ENCODE results near the gene MYL7. TPM values are rescaled to one million over a fixed set of nuclear protein-coding genes. Genes with fewer than 3 reads are reported as not detected.

Gene MYL7
- total and polyA plus RNA-seq, 2 donors, result 1.9 to 2.7 TPM

DNA sequence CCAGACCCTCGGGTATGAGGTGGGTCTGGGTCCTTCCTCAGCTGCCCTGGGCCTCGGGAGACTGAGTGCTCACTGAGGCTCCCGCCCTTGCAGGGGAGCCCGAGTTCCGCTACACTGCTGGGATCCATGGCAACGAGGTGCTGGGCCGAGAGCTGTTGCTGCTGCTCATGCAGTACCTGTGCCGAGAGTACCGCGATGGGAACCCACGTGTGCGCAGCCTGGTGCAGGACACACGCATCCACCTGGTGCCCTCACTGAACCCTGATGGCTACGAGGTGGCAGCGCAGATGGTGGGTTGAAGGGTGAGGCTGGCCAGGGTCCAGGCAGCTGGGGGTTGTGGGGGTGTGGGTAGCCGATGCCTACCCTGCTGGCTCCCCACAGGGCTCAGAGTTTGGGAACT, 29.4 kb downstream of the MYL7 start:
- H3K27ac ChIP-seq (ENCODE audit: low read depth), result no peak overlapping the region
- H3K4me3 ChIP-seq (ENCODE audit: low read depth, low read length), result no peak overlapping the region
- no peaks in the 10 kb centered on the region for H3K36me3 ChIP-seq (ENCODE audit: insufficient read depth)
- H3K4me1 ChIP-seq (ENCODE audit: insufficient read depth), result no peaks in the 10 kb centered on the region
- no peak for DNase-seq (ENCODE audit: extremely low spot score)
- WGBS, result 84% methylated on average over 16 of the region's 16 CpGs

DNA sequence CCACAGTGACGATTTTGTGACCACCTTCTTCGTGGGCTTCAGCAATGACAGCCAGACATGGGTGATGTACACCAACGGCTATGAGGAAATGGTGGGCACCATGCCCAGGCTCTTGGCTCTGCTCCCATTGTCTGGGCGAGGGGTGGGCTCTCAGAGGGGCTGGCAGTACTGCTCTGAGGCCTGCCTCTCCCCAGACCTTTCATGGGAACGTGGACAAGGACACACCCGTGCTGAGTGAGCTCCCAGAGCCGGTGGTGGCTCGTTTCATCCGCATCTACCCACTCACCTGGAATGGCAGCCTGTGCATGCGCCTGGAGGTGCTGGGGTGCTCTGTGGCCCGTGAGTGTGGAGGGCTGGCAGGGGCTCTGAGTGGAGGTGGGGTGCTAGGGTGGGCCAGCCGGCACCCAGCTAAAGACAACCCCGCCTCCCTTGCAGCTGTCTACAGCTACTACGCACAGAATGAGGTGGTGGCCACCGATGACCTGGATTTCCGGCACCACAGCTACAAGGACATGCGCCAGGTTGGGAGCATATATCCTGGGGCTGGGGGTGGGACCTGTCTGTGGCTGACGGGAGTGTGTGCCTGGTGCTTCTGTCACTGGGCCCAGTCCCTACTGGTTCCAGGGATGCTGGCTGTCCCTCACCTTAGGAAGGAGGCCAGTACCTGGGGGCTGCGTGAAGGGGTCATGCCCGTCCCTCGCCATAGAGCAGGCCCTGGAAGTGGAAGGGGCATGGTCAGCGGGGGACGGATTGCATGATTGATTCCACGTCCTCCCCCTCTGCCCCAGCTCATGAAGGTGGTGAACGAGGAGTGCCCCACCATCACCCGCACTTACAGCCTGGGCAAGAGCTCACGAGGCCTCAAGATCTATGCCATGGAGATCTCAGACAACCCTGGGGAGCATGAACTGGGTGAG, 30.2 kb downstream of the MYL7 start:
- Histone ChIP-seq H3K4me3 (ENCODE audit: low read depth, low read length) (no peak overlapping the region), H3K27ac (ENCODE audit: low read depth) (no peak overlapping the region), H3K4me1 (ENCODE audit: insufficient read depth) (no peaks in the 10 kb centered on the region), H3K36me3 (ENCODE audit: insufficient read depth) (no peaks in the 10 kb centered on the region)
- DNase-seq (ENCODE audit: extremely low spot score), result no peak
- WGBS, result 74% methylated on average over 27 of the region's 27 CpGs

DNA sequence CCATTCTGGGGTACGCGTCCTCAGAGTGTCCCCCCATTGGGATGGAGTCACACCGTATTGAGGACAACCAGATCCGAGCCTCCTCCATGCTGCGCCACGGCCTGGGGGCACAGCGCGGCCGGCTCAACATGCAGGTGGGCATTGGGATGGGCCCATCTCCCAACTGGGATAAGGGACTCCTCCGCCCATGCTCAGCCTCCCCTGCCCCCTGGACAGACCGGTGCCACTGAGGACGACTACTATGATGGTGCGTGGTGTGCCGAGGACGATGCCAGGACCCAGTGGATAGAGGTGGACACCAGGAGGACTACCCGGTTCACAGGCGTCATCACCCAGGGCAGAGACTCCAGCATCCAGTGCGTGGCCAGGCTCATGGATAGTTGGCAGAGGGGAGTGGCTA, 31.1 kb downstream of the MYL7 start:
- H3K4me1 ChIP-seq (ENCODE audit: insufficient read depth), result no peaks in the 10 kb centered on the region
- H3K36me3 ChIP-seq (ENCODE audit: insufficient read depth), result no peaks in the 10 kb centered on the region
- no peak overlapping the region for H3K4me3 ChIP-seq (ENCODE audit: low read depth, low read length)
- no peak overlapping the region for H3K27ac ChIP-seq (ENCODE audit: low read depth)
- WGBS, result 94% methylated on average over 18 of the region's 18 CpGs
- no peak for DNase-seq (ENCODE audit: extremely low spot score)

DNA sequence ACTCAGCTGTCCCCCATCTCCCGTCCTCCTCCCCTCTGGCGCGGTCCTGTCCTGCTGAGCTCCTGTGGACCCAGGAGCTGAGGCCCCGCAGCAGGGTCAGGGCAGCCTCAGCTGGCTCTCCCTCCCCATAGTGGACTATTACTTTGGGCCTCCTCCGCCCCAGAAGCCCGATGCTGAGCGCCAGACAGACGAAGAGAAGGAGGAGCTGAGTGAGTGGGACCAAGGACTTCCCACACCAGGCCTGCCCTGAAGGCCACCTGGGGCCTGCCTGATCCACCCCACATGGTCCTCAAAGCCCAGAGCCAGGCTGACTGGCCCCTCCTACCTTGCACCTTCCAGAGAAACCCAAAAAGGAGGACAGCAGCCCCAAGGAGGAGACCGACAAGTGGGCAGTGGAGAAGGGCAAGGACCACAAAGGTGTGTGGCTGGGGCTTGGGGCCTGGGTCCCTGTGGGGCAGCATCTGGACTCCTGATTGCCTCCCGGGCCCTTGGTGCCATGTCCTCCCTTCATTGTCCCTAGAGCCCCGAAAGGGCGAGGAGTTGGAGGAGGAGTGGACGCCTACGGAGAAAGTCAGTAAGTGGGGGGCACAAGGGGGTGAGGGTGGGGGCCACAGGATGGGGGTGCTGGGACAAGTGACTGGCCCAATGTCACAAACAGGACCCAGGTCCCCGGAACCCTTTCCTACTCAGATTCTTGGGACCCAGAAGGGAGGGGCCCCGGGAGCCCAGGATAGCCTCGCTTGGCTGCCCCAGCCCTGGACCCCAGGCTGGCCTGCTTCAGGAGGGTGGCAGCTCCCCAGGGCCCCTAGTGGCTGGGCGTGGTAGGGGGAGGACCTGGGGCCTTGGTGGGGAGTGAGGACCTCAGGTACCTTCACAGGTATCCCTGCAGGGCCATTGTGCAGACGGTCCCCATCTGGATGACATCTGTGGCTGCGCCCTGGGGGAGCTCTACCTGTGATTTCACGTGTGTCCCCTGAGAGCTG, 32.1 kb downstream of the MYL7 start:
- Histone ChIP-seq H3K27ac (ENCODE audit: low read depth) (no peak overlapping the region), H3K4me1 (ENCODE audit: insufficient read depth) (no peaks in the 10 kb centered on the region), H3K4me3 (ENCODE audit: low read depth, low read length) (no peak overlapping the region), H3K36me3 (ENCODE audit: insufficient read depth) (no peaks in the 10 kb centered on the region)
- no peak for DNase-seq (ENCODE audit: extremely low spot score)
- 86% methylated on average over 21 of the region's 21 CpGs for WGBS

DNA sequence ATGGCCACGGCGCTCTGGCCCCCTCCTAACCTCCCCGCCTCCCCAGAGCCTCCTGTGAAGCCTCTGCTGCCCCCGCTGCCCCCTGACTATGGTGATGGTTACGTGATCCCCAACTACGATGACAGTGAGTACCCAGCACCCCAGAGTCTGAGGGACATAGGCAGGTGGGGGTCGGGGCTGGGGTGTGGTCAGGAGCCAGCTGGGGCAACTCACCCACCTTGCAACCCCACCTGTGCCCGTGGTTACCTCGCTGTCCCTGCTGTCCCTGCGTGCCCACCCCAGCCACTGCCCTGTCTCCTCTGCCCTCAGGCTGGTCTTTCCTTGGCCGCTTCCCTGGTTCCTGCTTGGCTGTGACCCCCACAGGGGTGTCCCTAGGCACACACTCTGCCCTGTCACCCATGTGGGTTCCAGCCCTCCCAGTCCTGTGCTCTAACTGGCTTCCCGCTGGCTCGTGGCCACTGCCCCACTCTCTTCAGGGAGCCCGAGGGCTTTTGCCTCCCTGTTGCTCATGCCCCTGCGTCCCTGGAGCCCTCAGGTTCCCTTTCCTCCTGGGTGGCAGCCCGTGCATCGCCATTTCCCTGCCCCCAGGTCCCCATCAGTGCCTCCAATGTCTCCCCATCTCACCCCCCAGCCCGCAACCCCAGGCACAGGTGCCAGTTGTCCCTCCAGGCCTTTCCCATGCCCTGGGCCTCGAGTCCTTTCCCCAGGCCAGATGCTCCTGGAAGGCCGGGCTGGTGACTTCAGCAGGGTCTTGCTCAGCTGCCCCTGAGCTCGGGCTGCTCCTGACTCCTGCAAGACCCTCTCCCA, 33.0 kb downstream of the MYL7 start:
- DNase-seq (ENCODE audit: extremely low spot score), result no peak
- Histone ChIP-seq H3K4me3 (ENCODE audit: low read depth, low read length) (no peak overlapping the region), H3K36me3 (ENCODE audit: insufficient read depth) (no peaks in the 10 kb centered on the region), H3K27ac (ENCODE audit: low read depth) (no peak overlapping the region), H3K4me1 (ENCODE audit: insufficient read depth) (no peaks in the 10 kb centered on the region)
- WGBS, result 88% methylated on average over 21 of the region's 21 CpGs

DNA sequence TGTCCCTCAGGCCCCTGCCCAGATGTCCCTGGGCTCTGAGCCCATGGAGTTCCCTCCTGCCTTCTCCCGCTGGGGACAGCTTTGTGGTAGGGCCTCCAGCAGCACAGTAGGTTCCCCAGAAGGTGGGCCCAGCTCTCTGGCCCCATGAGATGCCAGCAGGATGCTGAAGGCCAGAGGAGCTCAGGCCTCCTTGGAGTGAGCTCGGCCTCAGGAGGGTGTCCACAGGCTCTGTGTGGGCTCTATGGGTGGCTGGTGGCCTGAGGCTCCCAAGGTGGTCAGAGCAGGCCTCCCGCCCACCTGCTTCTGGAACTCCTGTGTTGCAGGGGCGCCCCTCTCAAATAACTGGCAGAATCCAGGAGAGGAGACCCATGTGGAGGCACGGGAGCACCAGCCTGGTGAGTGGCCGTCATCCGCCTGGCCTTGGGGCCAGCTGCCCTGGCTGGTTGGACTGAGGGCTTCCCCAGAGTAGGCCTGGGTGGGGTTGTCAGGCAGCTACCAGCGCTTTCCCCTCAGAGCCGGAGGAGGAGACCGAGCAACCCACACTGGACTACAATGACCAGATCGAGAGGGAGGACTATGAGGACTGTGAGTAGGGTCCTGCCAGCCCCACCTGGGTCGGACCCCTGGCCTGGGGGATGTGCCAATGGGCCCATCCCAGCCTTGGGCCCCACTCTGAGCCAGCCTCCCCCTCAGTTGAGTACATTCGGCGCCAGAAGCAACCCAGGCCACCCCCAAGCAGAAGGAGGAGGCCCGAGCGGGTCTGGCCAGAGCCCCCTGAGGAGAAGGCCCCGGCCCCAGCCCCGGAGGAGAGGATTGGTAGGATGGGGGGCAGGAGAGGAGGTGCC, 33.8 kb downstream of the MYL7 start:
- DNase-seq (ENCODE audit: extremely low spot score), result no peak
- no peak overlapping the region for H3K4me3 ChIP-seq (ENCODE audit: low read depth, low read length)
- no peak overlapping the region for H3K27ac ChIP-seq (ENCODE audit: low read depth)
- H3K36me3 ChIP-seq (ENCODE audit: insufficient read depth), result no peaks in the 10 kb centered on the region
- 89% methylated on average over 18 of the region's 18 CpGs for WGBS
- no peaks in the 10 kb centered on the region for H3K4me1 ChIP-seq (ENCODE audit: insufficient read depth)

DNA sequence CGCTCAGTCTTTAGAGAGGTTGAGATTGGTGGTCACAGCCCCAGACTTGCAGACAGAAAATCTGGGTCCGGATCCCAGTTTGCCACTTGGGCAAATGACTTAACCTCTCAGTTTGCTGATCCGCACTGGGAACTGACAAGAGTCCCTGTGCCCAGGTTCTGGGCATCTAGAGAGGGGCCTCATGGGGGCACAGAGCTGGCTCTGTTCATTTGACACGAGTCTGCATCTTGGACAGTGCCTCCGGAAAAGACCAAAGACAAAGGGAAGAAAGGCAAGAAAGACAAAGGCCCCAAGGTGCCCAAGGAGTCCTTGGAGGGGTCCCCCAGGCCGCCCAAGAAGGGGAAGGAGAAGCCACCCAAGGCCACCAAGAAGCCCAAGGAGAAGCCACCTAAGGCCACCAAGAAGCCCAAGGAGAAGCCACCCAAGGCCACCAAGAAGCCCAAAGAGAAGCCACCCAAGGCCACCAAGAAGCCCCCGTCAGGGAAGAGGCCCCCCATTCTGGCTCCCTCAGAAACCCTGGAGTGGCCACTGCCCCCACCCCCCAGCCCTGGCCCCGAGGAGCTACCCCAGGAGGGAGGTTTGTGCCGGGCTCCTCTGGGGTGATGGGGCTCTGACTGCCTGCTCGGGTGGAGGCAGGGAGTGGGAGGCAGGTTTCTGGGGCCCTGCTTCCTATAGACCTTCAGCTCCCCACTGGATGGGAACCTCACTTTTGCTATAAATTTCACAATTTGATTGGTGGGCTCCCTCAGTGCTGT, 34.6 kb downstream of the MYL7 start:
- 91% methylated on average over 10 of the region's 10 CpGs for WGBS
- H3K27ac ChIP-seq (ENCODE audit: low read depth), result no peak overlapping the region
- no peak overlapping the region for H3K4me3 ChIP-seq (ENCODE audit: low read depth, low read length)
- no peak for DNase-seq (ENCODE audit: extremely low spot score)
- no peaks in the 10 kb centered on the region for H3K4me1 ChIP-seq (ENCODE audit: insufficient read depth)
- H3K36me3 ChIP-seq (ENCODE audit: insufficient read depth), result no peaks in the 10 kb centered on the region

DNA sequence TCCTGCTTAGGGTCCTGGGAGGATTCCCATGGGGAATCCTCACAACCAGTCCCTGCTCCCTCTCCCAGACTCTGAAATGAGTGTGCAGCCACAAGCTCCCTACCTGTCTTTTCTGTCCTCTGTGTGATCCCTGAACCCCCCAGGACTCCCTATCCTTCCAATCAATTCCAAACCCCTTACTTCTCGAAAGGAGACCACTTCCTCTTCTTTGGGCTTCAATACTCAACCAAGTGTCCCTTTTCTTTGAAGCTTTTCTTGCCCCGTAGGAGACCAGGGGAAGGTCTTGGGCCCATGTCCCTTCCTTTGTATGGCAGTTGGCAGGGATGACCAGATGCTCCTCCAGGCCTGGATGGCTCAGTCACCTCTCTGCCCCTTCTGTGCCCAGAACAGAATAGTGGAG, 35.3 kb downstream of the MYL7 start:
- Histone ChIP-seq H3K4me3 (ENCODE audit: low read depth, low read length) (peak overlapping the region; percentile 59), H3K27ac (ENCODE audit: low read depth) (peak overlapping the region; percentile 69), H3K4me1 (ENCODE audit: insufficient read depth) (no peaks in the 10 kb centered on the region), H3K36me3 (ENCODE audit: insufficient read depth) (no peaks in the 10 kb centered on the region)
- no peak for DNase-seq (ENCODE audit: extremely low spot score)
- WGBS, result 81% methylated on average over 2 of the region's 2 CpGs

DNA sequence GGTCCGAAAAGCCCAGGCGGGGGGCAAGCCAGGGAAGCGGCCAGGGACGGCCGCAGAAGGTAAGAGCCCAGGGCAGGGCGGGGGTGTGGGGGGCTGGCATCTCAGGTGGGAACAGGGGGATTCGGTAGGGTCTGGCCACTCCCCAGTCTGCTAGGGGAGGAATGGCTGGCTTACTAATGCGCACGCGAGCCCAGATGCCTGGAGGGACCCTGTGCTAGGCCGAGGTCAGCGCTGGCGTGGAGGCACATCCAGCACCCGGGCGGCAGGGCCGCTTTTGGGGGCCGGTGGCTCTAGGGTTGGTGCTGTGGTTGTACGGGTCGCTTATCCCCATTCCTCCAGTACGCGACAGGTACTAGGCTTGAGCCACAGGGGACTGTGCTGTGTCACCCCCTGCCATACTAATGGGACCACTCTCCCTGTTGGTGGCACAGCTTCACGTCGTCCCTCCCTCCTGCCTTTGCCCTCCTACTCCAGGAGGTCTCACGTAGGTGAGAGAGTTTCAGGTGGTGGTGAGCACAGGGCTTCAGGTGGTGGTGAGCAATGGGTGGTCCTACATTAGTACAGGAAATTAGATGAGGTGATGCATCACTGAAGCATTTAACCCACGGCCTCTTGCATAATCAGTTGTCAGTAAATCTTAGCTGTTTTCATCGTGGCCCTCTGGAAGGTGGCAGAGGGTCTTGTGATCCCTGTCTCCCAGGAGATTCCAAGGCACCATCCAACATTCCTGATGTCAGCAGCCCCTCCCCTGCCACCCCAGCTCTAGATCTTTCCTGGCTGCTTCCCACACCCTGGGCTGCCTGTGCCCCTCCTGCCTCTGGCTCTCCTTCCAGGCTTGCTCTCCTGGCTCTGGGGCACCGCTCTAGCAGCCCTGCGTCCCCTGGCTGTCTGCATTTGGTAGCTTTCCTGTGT, 36.0 kb downstream of the MYL7 start:
- no peak for DNase-seq (ENCODE audit: extremely low spot score)
- peak overlapping the region; percentile 69 for H3K27ac ChIP-seq (ENCODE audit: low read depth)
- H3K4me1 ChIP-seq (ENCODE audit: insufficient read depth), result no peaks in the 10 kb centered on the region
- H3K4me3 ChIP-seq (ENCODE audit: low read depth, low read length), result peak overlapping the region; percentile 59
- WGBS, result 14% methylated on average over 28 of the region's 28 CpGs
- no peaks in the 10 kb centered on the region for H3K36me3 ChIP-seq (ENCODE audit: insufficient read depth)

DNA sequence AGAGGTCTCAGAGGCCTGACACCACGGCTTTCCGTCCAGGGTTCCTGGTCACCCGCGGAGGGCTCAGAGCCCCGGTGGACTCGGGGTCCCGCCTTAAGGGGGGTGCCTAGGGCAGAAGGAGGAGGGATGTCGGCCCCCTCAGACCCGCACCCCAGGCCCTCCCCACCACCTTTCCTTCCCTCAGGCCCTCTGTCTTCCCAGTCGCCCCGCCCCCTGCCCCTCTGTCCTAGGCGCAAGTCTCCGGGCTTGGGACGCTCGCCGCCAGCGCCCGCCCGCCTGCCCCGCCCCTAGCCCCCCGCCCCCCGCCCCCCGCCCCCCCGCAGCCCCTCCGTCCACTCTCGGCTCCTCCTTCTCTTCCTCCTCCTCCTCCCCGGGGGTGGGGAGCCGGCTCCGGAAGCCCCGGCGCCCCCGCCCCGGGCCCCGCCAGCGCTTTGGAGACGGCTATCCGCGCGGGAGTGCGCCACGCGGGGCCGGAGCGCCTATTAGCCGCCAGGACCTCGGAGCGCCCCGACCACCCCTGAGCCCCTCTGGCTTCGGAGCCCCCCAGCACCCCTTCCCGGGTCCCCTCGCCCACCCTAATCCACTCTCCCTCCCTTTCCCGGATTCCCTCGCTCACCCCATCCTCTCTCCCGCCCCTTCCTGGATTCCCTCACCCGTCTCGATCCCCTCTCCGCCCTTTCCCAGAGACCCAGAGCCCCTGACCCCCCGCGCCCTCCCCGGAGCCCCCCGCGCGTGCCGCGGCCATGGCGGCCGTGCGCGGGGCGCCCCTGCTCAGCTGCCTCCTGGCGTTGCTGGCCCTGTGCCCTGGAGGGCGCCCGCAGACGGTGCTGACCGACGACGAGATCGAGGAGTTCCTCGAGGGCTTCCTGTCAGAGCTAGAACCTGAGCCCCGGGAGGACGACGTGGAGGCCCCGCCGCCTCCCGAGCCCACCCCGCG, 36.9 kb downstream of the MYL7 start, which contains the start of gene AEBP1:
Gene AEBP1 (plus strand): TSS at position 423 of the 937 bp plus-strand sequence. CDS start 321 bp downstream, at position 744.
- H3K27ac ChIP-seq (ENCODE audit: low read depth), result peak within 1 kb of the TSS; percentile 69
- 4% methylated on average over 80 of the region's 87 CpGs for WGBS
- no peak for DNase-seq (ENCODE audit: extremely low spot score)

More for the DNA sequence above, 36.9 kb downstream of the MYL7 start, which contains the start of gene AEBP1:
- H3K4me3 ChIP-seq (ENCODE audit: low read depth, low read length), result peak within 1 kb of the TSS; percentile 59
- H3K36me3 ChIP-seq (ENCODE audit: insufficient read depth), result no peaks in the 10 kb centered on the region
- no peaks in the 10 kb centered on the region for H3K4me1 ChIP-seq (ENCODE audit: insufficient read depth)
